Measurements from ENCODE around the gene C16orf92. TPM values are rescaled to one million over a fixed set of nuclear protein-coding genes. Genes with fewer than 3 reads are reported as not detected.

The C16orf92 gene
- total RNA-seq, 4 donors from 2014 or later: not detected

DNA sequence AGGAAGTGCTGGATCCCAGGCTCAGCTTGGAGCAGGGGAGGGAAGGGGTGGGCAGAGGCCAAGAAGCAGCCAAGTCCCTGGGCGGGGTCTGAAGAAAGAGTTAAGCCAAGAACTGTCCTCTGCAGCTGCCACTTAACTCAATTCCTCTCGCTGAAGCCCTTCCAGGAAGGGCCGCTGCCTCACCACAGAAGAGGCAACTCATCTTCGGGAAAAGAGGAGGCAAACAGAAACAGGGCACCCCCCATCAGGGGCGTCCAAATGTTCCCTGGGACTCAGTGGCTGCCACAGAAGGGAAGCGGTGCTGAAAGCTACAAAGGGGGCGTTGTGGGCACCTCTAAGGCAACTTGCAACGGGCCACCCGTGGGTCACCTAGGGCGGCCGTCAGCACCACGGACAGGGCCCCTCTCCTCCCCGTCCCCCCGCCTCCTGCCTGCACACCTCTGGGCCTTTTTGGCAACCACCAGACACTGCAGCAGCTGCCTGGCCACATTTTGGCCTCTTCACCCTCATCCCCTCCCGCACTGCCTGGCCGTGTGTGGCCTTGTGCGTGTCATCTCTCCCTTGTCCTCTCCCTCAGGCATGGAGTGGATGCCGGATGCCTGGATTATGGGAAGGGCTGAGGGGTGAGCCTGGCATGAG is 5.6 kb downstream of the C16orf92 start:
- WGBS, 2 donors: 16 to 25% methylated on average over 9 to 12 of the region's 18 CpGs
- H3K9me3 ChIP-seq: no peaks in the 10 kb centered on the region
- peaks cover 0 to 84% of the 10 kb centered on the region in 2 donors for H3K27me3 ChIP-seq

DNA sequence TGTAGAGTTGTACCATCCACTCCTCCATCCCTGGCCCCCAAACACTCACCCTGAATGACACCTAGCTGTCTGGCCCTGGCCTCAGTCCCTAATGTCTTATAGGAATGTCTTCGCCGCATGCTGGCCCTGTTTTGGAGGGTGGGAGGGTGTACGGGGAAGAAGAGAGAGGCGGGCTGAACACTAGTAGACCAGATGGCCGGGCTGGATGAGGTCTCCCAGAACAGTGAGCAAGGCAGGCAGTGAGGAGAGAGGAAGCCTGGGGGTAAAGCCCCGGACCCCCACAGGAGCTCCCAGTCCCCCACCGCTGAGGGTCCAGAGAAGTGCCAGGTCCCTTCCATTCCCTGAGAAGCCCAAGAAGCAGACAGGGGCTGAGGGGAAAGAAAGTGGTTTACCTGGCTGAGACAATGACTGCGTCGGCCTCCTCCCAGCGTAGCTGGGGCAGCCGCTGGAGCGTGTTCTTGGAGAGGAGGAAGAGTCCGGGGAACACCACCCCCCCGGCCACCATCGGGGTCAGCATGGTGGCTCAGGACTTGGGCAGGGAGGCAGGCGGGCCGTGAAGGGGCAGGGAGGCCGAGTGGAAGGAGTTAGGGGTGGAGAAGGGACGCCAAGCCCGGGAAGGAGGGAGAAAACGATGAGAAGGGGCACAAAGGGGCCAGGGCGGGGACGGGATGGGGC is 7.2 kb downstream of the C16orf92 start:
- no peak for TF ChIP-seq POLR2A (IDR thresholded peaks at IDR 0.05)
- TF ChIP-seq, protein P1, sequence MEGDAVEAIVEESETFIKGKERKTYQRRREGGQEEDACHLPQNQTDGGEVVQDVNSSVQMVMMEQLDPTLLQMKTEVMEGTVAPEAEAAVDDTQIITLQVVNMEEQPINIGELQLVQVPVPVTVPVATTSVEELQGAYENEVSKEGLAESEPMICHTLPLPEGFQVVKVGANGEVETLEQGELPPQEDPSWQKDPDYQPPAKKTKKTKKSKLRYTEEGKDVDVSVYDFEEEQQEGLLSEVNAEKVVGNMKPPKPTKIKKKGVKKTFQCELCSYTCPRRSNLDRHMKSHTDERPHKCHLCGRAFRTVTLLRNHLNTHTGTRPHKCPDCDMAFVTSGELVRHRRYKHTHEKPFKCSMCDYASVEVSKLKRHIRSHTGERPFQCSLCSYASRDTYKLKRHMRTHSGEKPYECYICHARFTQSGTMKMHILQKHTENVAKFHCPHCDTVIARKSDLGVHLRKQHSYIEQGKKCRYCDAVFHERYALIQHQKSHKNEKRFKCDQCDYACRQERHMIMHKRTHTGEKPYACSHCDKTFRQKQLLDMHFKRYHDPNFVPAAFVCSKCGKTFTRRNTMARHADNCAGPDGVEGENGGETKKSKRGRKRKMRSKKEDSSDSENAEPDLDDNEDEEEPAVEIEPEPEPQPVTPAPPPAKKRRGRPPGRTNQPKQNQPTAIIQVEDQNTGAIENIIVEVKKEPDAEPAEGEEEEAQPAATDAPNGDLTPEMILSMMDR (IDR thresholded peaks at IDR 0.05): no peak
- no peak for TF ChIP-seq EP300 (IDR thresholded peaks at IDR 0.05)
- DNase-seq (ENCODE audit: low spot score in 2 of 2): no peak
- Histone ChIP-seq H3K36me3 (no peaks in the 10 kb centered on the region), H3K27me3 (peaks cover 0 to 94% of the 10 kb centered on the region in 2 donors), H3K9me3 (no peaks in the 10 kb centered on the region), H3K27ac (no peak overlapping the region), H3K4me3 (no peak overlapping the region), H3K4me1 (peaks cover 0 to 8% (median 4%) of the 10 kb centered on the region in 4 donors)
- 20 to 22% methylated on average over 23 of the region's 23 CpGs for WGBS, 2 donors

More for the DNA sequence above, 5.6 kb downstream of the C16orf92 start:
- TF ChIP-seq POLR2A (IDR thresholded peaks at IDR 0.05) (no peak), EP300 (IDR thresholded peaks at IDR 0.05) (no peak)
- TF ChIP-seq, protein P1 (IDR thresholded peaks at IDR 0.05): no peak
- Histone ChIP-seq H3K36me3 (no peaks in the 10 kb centered on the region), H3K27ac (no peak overlapping the region), H3K4me3 (no peak overlapping the region), H3K4me1 (peaks cover 0 to 8% (median 4%) of the 10 kb centered on the region in 4 donors)
- no peak for DNase-seq (ENCODE audit: low spot score in 2 of 2)

- Histone ChIP-seq H3K36me3 (no peaks in the 10 kb centered on the region), H3K27ac (no peak within 1 kb of the TSS), H3K9me3 (no peaks in the 10 kb centered on the region), H3K27me3 (peaks cover 0 to 94% of the 10 kb centered on the region in 2 donors), H3K4me3 (no peak within 1 kb of the TSS), H3K4me1 (peaks cover 0 to 8% (median 4%) of the 10 kb centered on the region in 4 donors)
- DNase-seq (ENCODE audit: low spot score in 2 of 2): no peak
- TF ChIP-seq, protein P1 (IDR thresholded peaks at IDR 0.05): no peak
- no peak for TF ChIP-seq EP300 (IDR thresholded peaks at IDR 0.05)
- no peak for TF ChIP-seq POLR2A (IDR thresholded peaks at IDR 0.05)
- WGBS, 2 donors: 1 to 2% methylated on average over 21 to 27 of the region's 27 CpGs
Measured at GRCh38 chr16:30030841-30031413, 7.9 kb downstream of the C16orf92 start, which contains the start of gene TLCD3B. TLCD3B (minus strand) TSS chr16:30031271; CDS start chr16:30030527, 744 bp downstream.

- H3K36me3 ChIP-seq: no peaks in the 10 kb centered on the region
- DNase-seq (ENCODE audit: low spot score in 2 of 2): no peak
- TF ChIP-seq, protein P1 (IDR thresholded peaks at IDR 0.05): no peak
- TF ChIP-seq EP300 (IDR thresholded peaks at IDR 0.05): no peak
- TF ChIP-seq POLR2A (IDR thresholded peaks at IDR 0.05): no peak
- H3K4me1 ChIP-seq: peaks cover 0 to 8% (median 4%) of the 10 kb centered on the region in 4 donors
- no peak overlapping the region for H3K4me3 ChIP-seq
- 16 to 22% methylated on average over 11 of the region's 11 CpGs for WGBS, 2 donors
- peaks cover 0 to 92% of the 10 kb centered on the region in 2 donors for H3K27me3 ChIP-seq
- H3K27ac ChIP-seq: no peak overlapping the region
- H3K9me3 ChIP-seq: no peaks in the 10 kb centered on the region
Measured at GRCh38 chr16:30031477-30031918, 8.5 kb downstream of the C16orf92 start.
